ENCODE data around the gene TLN1. TPM values are rescaled to one million over a fixed set of nuclear protein-coding genes. Genes with fewer than 3 reads are reported as not detected.

Gene TLN1
- total and polyA plus RNA-seq, 2 donors (not counting 1 experiment from before 2014, with no cell fraction given), result 102 to 280 TPM

- H3K27ac ChIP-seq (ENCODE audit: low read length in 2 of 2), result no peak overlapping the region
- no peak overlapping the region for H3K4me2 ChIP-seq (replicated peaks; ENCODE audit: low read depth, low read length, poor library complexity, severe bottlenecking)
- no peak overlapping the region for H3K9ac ChIP-seq (ENCODE audit: low read length)
- DNase-seq, result no peak
- Mint-ChIP-seq H3K4me1 (peaks cover 5% of the 10 kb centered on the region), H3K27me3 (no peaks in the 10 kb centered on the region), H3K4me3 (no peak overlapping the region), H3K27ac (no peak overlapping the region), H3K9me3 (ENCODE audit: insufficient read depth) (no peaks in the 10 kb centered on the region)
- ATAC-seq (ENCODE audit: low read depth), result no peak
- 100% methylated on average over 1 of the region's 1 CpG for WGBS (ENCODE audit: insufficient coverage)
- ChIA-PET CTCF (interaction anchor here (0.6 to 3.8 kb wide), 5 partner anchors 12 to 112 kb away, joined by 3 to 22 read pairs (median 4); partner anchors contain the start of gene RMRP), POLR2A (no interaction called here)
- TF ChIP-seq EZH2 (IDR thresholded peaks at IDR 0.05; ENCODE audit: borderline replicate concordance, insufficient read depth, low read depth, low read length, poor library complexity, severe bottlenecking), result no peak
- TF ChIP-seq, protein P1, sequence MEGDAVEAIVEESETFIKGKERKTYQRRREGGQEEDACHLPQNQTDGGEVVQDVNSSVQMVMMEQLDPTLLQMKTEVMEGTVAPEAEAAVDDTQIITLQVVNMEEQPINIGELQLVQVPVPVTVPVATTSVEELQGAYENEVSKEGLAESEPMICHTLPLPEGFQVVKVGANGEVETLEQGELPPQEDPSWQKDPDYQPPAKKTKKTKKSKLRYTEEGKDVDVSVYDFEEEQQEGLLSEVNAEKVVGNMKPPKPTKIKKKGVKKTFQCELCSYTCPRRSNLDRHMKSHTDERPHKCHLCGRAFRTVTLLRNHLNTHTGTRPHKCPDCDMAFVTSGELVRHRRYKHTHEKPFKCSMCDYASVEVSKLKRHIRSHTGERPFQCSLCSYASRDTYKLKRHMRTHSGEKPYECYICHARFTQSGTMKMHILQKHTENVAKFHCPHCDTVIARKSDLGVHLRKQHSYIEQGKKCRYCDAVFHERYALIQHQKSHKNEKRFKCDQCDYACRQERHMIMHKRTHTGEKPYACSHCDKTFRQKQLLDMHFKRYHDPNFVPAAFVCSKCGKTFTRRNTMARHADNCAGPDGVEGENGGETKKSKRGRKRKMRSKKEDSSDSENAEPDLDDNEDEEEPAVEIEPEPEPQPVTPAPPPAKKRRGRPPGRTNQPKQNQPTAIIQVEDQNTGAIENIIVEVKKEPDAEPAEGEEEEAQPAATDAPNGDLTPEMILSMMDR (IDR thresholded peaks at IDR 0.05), result no peak
- no peaks in the 10 kb centered on the region for H3K9me3 ChIP-seq (ENCODE audit: control extremely low read depth in 1 of 3, control insufficient read depth in 2 of 3, insufficient read depth in 1 of 3, low read length in 2 of 3)
- H3K4me3 ChIP-seq (ENCODE audit: control extremely low read depth in 1 of 5, extremely low read depth in 1 of 5, insufficient read depth in 1 of 5, low read depth in 2 of 5, low read length in 4 of 5), result no peak overlapping the region
- peaks cover 0 to under 1% of the 10 kb centered on the region in 2 donors for H3K4me1 ChIP-seq (ENCODE audit: control insufficient read depth in 2 of 2, insufficient read depth in 2 of 2, low read length in 2 of 2)
- peaks cover 73% of the 10 kb centered on the region for H3K79me2 ChIP-seq (ENCODE audit: control insufficient read depth, insufficient read depth, low read length)
- peaks cover 2 to 17% of the 10 kb centered on the region in 2 experiments for H3K36me3 ChIP-seq (replicated peaks in 1 of 2; ENCODE audit: control extremely low read depth in 1 of 2, control insufficient read depth in 1 of 2, extremely low read depth in 1 of 2, insufficient read depth in 2 of 2, low read length in 1 of 2)
- H3K27me3 ChIP-seq (replicated peaks in 1 of 4; ENCODE audit: control extremely low read depth in 1 of 4, control insufficient read depth in 3 of 4, insufficient read depth in 4 of 4, low read length in 3 of 4), result no peaks in the 10 kb centered on the region
- intact Hi-C loops (cut with micrococcal nuclease), result no loop called here
- peaks cover 54% of the 10 kb centered on the region for H4K20me1 ChIP-seq (ENCODE audit: control insufficient read depth, insufficient read depth, low read length, poor library complexity, severe bottlenecking)
- no peak overlapping the region for H2AFZ ChIP-seq (ENCODE audit: insufficient read depth, low read depth, low read length, poor library complexity, severe bottlenecking)
Measured at GRCh38 chr9:35769763-35770162, 37.8 kb upstream of the TLN1 start.

- Mint-ChIP-seq H3K4me1 (peaks cover 12% of the 10 kb centered on the region), H3K9me3 (ENCODE audit: insufficient read depth) (no peaks in the 10 kb centered on the region), H3K27me3 (no peaks in the 10 kb centered on the region), H3K4me3 (no peak overlapping the region), H3K27ac (no peak overlapping the region)
- H4K20me1 ChIP-seq (ENCODE audit: control insufficient read depth, insufficient read depth, low read length, poor library complexity, severe bottlenecking), result peaks cover 62% of the 10 kb centered on the region
- no peak overlapping the region for H3K4me2 ChIP-seq (replicated peaks; ENCODE audit: low read depth, low read length, poor library complexity, severe bottlenecking)
- no peak overlapping the region for H3K27ac ChIP-seq (ENCODE audit: low read length in 2 of 2)
- intact Hi-C loops (cut with micrococcal nuclease), result no loop called here
- TF ChIP-seq, protein P1 (IDR thresholded peaks at IDR 0.05), result no peak
- TF ChIP-seq EZH2 (IDR thresholded peaks at IDR 0.05; ENCODE audit: borderline replicate concordance, insufficient read depth, low read depth, low read length, poor library complexity, severe bottlenecking), result no peak
- H3K4me1 ChIP-seq (ENCODE audit: control insufficient read depth in 2 of 2, insufficient read depth in 2 of 2, low read length in 2 of 2), result no peaks in the 10 kb centered on the region
- no peak overlapping the region for H3K4me3 ChIP-seq (ENCODE audit: control extremely low read depth in 1 of 5, extremely low read depth in 1 of 5, insufficient read depth in 1 of 5, low read depth in 2 of 5, low read length in 4 of 5)
- H3K79me2 ChIP-seq (ENCODE audit: control insufficient read depth, insufficient read depth, low read length), result peaks cover 85% of the 10 kb centered on the region
- H3K36me3 ChIP-seq (replicated peaks in 1 of 2; ENCODE audit: control extremely low read depth in 1 of 2, control insufficient read depth in 1 of 2, extremely low read depth in 1 of 2, insufficient read depth in 2 of 2, low read length in 1 of 2), result peaks cover 2 to 17% of the 10 kb centered on the region in 2 experiments
- no peaks in the 10 kb centered on the region for H3K27me3 ChIP-seq (replicated peaks in 1 of 4; ENCODE audit: control extremely low read depth in 1 of 4, control insufficient read depth in 3 of 4, insufficient read depth in 4 of 4, low read length in 3 of 4)
- H3K9me3 ChIP-seq (ENCODE audit: control extremely low read depth in 1 of 3, control insufficient read depth in 2 of 3, insufficient read depth in 1 of 3, low read length in 2 of 3), result peaks cover 0 to 2% (median 0%) of the 10 kb centered on the region in 3 donors
- H2AFZ ChIP-seq (ENCODE audit: insufficient read depth, low read depth, low read length, poor library complexity, severe bottlenecking), result no peak overlapping the region
- ATAC-seq (ENCODE audit: low read depth) (no peak), DNase-seq (no peak)
- no peak overlapping the region for H3K9ac ChIP-seq (ENCODE audit: low read length)
- ChIA-PET POLR2A (interaction anchor here (0.7 kb wide), 2 partner anchors 9 to 23 kb away, joined by 7 to 11 read pairs; no protein-coding TSS in a partner anchor), CTCF (interaction anchor here (1.0 kb wide), 1 partner anchor 8 kb away, joined by 3 read pairs; no protein-coding TSS in a partner anchor)
- WGBS (ENCODE audit: insufficient coverage), result no CpG with 5 or more reads among the region's 1 CpG
Measured at GRCh38 chr9:35767458-35767857, 35.5 kb upstream of the TLN1 start.
